NCI-H748 (cell line): Measurements from ENCODE around the gene FXYD7.

Source experiments
- DNase-seq: peaks from one replicate; lab custom pipeline; 2025; ENCODE audit not compliant: unreplicated experiment; lab: John Stamatoyannopoulos, UW

Gene FXYD7

DNA sequence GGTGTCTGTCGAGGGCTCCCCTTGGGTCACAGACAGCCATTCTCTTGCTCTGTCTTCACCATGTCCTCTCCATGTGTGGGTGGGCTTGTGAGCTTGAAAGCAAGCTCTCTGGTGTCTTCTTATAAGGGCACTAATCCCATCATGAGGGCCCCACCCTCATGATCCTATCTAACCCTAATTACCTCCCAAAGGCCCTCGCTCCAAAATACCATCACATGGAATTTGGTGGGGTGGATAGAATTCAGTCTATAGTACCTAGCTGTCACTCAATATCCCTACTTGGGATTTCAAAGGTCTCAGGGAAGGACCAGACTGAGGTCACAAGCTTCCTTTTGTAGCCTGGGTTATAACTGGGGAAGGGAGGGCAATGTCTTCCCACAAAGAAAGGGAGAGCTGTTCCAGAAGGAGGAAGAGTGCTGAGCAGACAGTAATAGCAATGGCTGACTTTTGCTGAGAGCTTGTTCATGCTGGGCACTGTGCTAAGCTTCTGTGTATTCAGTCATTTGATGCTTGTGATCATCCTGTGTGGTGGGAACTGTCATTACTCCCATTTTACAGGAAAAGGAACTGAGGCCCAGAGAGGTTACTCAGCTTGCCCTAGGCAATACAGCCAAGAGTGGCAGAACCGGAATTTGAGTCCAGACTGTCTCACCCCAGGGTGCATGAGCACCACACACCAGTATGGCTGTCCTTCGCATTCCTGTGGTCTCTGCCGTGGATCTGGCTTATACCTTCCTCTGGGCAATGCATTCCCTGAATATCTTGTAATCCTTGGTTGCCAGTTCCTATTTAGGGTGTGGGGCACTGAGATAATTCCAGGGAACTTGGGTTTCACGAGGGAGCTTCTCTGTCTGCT, 19.6 kb downstream of the FXYD7 start:
- no peak for DNase-seq

DNA sequence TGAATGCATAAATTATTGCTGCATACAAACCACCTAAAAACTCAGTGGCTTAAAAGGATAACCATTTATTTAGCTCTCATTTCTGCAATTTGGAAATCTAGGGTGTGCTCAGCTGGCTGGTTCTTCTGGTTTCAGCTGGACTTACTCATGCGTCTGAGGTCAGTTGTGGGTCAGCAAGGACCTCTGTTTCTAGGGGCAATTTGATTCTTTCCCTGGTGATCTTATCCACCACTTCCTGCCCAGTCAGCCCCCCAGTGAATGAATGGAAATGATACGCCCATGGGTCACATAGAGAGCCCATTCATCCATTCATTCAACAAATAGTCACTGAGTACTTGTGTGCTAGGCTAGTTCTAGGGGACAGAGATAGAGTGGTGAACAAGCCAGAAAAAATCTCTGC, 21.4 kb downstream of the FXYD7 start:
- no peak for DNase-seq

DNA sequence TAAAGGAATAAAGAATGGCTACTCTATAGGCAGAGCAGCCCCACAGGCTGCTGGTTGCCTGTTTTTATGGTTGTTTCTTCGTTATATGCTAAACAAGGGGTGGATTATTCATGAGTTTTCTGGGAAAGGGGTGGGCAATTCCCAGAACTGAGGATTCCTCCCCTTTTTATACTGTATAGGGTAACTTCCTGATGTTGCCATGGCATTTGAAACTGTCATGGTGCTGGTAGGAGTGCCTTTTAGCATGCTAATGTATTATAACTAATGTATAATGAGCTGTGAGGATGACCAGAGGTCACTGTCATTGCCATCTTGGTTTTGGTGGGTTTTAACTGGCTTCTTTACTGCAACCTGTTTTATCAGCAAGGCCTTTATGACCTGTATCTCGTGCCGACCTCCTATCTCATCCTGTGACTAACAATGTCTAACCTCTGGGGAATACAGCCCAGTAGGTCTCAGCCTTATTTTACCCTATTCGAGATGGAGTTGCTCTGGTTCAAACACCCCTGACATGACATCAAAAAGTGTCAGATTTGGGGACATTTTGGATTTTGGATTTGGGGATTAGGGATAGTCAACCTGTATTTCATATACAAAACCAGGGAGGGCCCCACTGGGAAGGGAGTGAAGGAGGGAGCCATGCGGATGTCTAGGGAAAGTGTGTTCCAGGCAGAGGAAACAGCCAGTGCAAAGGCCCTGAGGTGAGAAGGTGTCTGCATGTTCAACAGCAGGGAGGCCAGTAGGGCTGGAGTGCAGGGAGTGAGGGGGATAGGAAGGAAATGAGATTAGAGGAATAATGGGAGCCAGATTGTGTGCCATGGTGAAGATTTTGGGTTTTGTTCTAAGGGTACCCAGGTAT, 22.4 kb downstream of the FXYD7 start:
- DNase-seq: no peak

DNA sequence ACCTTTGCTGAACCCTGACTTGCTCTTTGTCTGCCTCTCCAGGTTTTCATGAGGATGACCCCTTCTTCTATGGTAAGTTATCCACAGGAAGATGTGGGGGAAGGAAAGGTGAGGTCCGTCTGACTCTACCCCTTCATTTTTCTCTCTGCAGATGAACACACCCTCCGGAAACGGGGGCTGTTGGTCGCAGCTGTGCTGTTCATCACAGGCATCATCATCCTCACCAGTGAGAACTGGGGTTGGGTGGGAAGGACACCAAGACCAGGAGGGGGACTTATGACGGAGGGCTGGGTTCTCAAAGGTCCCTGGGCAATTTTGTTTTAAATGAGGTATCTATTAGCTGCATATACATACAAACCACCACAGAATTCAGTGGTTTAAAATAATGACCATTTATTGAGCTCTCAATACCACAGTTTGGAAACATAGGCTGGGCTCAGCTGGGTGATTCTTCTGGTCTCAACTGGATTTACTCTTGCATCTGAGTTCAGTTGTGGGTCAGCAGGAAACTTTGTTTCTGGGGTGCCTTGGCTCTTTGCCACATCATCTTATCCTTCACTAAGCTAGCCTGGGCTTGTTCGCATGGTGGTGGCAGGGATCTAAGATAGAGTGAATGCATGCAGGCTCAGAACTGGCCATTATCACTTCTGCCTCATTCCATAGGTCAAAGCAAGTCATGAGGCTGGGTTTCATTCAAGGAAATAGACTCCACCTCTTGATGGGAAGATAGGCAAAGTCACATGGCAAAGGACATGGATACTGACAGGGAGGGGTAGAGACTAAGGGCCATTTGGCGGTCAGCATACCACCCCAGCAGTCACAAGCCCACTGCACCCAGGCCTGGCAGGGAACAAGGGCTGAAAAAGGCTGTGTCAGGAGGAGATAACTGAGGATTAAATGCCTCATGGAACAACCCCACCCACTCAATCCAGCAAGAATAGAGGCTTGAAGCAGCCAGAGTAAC, 23.3 kb downstream of the FXYD7 start:
- no peak for DNase-seq

DNA sequence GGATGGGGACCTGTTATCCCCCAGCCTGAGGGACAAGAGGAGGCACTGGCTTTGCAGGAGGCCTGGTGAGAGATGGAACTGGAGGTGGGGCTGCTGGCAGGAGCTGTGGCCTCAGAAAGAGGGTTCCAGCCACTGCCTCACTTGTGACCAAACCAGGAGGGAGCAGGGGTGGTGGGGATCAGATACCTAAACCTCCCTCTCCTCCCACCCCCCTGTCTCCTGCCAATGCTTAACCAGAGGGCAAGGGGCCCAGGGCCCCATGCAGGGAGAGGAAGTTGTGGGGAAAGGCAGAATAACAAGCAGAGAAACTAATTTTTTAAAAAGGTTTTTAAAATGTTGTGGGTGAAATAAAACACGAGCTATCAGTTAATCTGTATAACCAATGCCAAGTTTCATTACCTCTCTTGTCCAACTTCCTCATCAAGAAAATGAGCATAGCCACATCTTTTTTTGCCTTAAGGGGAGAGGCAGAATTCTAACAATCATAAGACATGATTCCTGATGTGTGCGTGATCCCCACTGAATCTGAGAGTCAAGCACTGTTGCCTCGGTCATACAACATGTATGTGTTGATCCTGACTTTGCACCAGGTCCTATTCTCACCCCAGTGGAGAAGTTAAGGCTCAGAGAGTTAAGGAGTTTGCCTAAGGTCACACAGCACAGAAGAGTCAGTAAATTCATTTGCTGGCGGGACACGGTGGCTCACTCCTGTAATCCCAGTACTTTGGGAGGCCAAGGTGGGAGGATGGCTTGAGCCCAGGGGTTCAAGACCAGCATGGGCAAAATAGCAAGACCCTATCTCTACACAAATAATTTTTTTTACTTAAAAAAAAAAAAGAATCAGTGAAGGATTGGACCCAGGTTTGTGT, 24.4 kb downstream of the FXYD7 start:
- DNase-seq: no peak

DNA sequence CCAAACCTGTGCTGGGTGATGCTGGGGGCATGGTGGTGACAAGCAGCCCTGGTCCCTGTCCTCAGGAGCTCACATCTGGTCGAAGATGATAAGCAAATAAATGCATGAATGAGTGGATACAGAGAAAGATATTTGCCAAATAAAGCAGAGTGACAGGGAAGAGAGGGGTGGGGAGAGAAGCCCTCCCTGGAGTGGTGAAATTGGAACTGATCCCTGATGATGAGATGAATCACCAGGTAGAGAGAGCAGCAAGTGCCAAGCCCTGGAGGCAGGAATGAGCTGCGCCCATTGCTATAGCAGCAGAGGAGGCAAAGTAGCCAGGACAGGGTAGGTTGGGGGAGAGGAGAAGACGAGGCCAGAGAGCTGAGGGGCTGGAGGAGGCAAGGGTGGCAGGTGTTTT, 25.1 kb downstream of the FXYD7 start:
- no peak for DNase-seq

DNA sequence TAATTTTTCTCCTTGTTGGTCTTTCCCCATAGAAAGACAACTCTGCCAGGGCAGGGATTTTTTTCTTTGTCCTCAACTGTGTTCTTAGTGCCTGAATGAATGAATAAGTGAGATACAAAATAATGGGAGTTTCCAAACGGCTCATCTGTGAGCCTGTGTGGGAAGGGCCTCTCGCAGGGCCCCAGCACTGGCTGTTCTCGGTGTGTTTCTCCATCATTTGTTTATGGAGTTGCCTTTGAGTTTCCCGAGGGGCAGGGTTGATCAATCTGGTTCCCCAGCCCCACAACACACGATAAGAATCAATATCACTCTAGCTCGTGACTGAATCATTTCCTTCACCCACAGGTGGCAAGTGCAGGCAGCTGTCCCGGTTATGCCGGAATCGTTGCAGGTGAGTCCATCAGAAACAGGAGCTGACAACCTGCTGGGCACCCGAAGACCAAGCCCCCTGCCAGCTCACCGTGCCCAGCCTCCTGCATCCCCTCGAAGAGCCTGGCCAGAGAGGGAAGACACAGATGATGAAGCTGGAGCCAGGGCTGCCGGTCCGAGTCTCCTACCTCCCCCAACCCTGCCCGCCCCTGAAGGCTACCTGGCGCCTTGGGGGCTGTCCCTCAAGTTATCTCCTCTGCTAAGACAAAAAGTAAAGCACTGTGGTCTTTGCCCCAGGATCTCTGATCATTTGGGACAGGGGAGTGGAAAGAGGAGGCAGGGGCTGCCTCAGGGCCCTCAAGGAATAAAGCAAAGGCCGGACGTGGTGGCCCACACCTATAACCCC, 26.4 kb downstream of the FXYD7 start:
- no peak for DNase-seq

DNA sequence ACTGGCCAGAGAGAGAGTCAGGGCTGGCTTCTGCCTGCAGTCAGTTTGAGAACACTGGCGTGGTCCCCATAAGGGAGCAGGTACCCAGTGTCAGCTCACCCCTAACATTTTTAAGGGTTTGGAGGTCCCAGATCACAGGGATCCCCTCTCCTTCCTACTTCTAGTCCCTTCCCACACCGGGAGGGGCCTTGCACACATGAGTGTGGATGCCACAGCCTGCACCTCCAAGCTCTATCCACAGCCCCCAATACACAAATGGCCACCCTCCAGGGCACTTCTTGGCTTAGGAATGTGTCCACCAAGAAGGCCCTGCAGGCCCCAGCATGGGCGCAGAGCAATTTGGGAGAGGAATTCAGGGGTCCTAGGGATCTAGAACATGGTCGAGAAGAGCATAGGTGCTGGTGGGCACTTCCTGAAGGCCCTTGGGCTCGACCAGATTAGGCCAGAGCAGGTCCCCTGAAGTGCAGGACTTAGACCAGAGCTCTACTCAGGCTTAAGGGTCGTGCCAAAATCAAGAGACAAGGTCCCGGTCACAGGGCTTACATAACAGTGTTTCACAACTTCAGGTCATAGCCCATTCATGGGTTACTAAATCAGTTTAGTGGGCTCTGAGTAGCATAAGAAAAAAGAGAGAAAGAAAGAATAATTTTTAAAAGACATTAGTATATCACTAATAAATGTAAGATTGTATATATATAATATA, 27.5 kb downstream of the FXYD7 start:
- DNase-seq: no peak

DNA sequence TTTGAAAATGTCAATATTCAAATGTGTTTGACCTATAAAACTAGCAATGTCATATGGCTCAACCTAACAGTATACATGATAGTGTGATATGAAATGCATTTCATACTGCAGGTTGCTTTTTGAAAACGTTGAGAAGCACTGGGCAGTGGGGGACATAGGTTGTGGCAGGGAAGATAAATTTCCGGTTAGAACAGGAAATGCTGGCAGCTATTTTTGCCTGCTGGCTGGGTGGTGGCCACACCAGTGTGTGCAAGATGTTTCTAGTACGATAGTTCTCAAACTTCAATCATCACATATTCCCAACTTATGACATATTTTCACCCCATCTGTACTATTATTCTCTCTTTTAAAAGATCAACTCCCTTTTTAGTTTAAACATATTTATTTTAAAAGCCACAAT, 28.7 kb downstream of the FXYD7 start:
- no peak for DNase-seq

DNA sequence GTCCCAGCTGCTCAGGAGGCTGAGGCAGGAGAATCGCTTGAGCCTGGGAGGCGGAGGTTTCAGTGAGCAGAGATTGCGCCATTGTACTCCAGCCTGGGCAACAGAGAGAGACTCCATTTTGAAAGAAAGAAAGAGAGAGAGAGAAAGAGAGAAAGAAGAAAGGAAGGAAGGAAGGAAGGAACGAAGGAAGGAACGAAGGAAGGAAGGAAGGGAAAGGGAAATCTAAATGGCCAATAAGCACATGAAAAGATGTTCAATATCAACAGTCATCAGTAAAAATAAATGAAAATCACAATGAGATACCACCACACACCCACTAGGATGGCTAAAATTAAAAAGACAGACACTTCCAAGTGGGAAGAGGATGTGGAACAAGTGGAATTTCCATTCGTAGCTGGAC, 31.2 kb downstream of the FXYD7 start:
- no peak for DNase-seq

DNA sequence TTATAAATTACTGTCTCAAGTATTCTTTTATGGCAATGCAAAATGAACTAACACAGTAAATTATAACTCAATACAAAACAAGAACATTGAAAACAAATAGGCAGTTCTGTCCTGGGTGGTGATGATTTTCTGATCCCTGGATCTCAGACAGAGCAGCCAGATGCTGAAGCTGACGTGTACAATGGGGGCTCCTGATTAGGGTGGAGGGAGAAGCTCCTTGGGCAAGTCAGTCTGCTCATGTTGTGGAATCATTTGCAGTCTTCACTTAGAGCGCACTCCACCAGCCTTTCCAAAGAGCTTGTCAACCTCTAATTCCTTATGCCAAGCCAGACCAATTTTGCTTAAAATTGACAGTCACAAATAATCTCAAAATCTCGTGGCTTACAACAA, 33.1 kb downstream of the FXYD7 start:
- no peak for DNase-seq

DNA sequence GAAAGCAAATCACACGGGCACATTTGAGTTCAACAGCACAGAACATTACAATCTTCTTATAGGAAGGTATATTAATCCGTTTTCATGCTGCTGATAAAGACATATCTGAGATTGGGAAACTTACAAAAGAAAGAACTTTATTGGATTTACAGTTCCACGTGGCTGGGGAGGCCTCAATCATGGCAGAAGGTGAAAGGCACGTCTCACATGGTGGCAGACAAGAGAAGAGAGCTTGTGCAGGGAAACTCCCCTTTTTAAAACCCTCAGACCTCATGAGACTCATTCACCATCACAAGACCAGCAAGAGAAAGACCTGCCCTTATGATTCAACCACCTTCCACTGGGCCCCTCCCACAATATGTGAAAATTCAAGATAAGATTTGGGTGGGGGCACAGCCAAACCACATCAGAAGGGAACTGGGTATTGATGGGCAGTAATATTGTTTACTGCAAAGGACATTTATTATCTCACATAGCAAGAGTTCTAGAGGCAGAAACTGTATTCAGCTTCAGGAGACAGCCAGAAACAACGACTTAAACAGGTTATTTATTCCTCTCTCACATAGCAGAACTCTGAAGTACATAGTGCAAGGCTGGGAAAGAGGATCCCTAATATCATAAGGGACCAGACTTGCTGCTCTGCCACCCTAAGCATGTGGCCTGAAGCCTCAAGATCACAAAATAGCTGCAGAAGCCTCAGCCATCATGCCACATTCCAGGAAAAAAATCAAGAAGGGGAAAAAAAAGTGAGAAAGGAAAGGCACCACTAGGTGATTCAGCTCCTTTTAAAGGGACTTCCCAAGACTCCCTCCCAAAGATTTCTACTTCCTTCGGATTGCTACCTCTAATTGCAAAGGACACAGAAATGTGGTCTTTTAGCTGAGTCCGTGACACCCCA, 34.6 kb downstream of the FXYD7 start:
- no peak for DNase-seq

DNA sequence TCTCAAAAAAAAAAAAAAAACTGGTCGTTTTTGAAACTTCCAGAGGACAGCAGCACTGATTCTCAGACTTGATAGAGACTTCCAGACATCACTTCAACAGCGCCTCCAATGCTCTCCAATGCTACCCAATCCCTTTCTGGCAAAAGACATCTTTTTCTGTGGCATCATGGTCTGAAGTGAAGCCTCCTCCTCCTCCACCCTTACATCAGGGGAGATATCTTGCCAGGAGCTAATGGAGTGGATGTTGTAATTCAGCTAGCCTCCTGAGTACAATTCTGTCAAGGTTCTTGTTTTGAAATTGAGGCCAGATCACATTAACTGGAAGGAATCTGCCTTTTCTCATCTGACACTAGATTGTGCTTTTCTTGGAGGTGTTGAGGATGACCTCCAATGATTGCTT, 35.6 kb downstream of the FXYD7 start:
- DNase-seq: no peak

DNA sequence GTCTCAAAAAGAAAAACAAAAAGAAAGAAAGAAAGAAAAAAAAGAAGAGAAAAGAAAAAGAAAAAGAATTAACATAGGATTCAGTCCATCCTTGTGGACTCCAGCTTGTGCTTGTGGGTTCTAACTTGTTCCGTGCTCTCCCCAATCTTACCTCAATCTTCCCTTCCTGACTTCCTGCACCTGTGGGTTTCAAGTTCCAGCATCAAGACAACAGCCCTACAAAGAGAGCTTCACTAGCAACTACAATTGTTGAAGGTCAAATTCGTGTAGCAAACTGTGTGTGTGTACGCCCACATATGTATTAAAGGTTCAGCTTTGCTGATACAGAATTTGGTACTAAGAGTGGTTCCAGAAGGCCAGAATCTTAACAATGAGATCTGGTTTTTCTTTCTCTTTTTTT, 36.8 kb downstream of the FXYD7 start:
- DNase-seq: no peak

DNA sequence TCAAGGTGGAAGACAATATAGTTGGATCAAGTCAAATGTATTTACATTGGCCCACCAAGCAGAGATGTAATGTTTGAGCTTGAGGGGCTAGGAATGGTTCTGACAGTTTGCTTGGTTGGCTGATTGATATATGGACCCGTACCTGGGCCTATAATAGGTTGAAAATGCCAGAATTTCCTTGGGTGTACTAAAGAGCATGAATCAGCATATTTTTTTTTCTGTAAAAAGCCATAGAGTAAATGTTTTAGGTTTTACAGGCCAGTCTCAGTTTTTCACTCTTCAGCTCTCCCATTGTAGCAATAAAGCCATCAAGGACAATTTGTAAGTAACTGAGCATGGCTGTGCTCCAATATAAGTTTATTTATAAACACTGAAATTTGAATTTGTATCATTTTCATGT, 38.3 kb downstream of the FXYD7 start:
- DNase-seq: no peak

DNA sequence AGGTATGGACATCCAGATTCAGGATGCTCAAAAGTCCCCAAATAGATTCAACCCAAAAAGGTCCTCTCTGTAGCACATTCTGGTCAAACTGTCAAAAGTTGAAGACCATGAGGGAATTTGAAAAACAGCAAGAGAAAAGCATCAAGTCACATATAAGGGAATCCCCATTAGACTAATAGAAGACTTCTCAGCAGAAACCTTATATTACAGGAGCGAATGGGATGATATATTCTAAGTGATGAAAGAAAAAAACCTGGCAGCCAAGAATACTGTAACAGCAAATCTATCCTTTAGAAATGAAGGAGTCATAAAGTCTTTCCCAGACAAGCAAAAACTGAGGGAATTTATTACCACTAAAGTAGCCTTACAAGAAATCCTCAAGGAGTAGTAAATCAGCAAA, 41.2 kb downstream of the FXYD7 start:
- DNase-seq: no peak

DNA sequence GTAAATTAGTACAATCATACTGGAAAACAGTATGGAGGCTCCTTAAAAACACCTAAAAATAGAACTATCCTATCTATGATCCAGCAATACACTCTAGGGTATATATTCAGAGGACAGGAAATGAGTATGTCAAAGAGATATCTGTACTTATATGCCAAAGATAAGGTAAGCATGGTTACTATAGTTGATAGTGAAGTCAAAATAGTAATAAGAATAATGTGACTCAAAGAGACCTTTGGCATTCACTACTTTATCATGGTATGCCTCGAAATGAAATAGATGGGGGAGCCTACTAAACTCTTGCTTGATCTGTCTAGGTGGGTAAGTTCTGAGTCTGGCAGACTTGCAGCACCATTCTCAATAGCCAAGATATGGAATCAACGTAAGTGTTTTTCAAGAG, 41.8 kb downstream of the FXYD7 start:
- no peak for DNase-seq
